Limb (tissue), 2 donors: Measurements from ENCODE around the gene TEFM.
A peak's percentile ranks its signal among the peaks of the same experiment; 100 is the strongest.
"Not testable (repeated sequence)": the region's sequence is repeated elsewhere in the genome, so short reads cannot be mapped to it uniquely, and the experiment has no call there.

ENCODE experiments used
- DNase-seq, 2 donors: peaks; one replicate each; pipeline ENCODE4 v3.0.0-alpha.2; 2016; ENCODE audit errors: extremely low spot score in 2 of 2

Gene TEFM

DNA sequence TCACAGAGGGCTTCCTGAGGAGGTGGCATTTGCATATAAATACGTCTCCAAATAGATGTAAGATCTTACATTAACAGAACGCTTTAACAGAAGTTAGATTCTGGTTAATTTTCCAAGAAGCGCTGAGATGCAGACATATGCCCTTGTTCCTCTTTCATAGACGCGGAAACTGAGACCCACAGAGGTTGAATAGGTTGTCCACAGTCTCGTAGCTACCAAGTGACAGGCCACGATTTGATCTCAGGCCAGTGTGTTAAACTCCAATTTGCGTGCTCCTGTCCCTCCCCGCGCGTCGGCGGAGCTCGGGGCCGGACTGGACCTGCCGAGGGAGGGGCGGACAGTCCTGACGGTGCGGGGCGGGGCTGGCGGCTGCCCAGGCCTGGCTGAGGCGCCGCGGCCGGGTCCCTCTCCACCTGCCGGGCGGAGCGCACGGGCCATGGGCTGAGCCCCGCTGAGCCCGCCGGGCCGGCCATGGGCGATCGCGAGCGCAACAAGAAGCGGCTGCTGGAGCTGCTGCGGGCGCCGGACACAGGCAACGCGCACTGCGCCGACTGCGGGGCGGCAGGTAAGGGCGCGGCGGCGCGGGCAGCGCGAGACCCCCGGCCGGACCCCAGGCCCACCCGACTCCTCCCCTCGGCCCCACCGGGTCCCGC is 15.6 kb upstream of the TEFM start, which contains the start of gene ADAP2:
ADAP2 (plus strand) TSS at position 402 of the 653 bp plus-strand sequence; CDS start at position 472, 70 bp downstream.
- peak; percentile 2 to 47 for DNase-seq

- no peak for DNase-seq
These were observed 14.9 kb upstream of the TEFM start for GRCh38 chr17:30920683-30921543.

DNA sequence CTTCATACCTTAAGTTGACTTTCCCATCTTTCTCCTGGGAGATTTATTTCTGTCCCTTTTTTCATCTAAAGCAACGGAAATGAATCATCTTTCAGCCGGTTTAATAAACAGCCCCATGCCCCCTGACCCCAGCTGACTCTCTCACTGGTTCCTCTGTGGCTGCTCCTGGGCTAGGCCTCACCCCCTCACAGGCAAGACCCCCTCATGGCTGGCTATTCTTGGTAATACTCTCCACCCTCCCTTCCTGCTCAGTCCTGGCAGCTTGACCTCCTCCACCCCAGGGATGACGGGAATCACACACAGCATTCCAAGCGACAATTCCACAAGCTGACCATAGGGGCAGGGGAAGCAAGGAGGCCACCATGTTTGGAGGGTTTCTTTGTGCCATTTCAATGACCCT is 14.2 kb upstream of the TEFM start:
- no peak for DNase-seq

- DNase-seq: no peak
These were observed 11.0 kb upstream of the TEFM start for GRCh38 chr17:30917050-30917449.

DNA sequence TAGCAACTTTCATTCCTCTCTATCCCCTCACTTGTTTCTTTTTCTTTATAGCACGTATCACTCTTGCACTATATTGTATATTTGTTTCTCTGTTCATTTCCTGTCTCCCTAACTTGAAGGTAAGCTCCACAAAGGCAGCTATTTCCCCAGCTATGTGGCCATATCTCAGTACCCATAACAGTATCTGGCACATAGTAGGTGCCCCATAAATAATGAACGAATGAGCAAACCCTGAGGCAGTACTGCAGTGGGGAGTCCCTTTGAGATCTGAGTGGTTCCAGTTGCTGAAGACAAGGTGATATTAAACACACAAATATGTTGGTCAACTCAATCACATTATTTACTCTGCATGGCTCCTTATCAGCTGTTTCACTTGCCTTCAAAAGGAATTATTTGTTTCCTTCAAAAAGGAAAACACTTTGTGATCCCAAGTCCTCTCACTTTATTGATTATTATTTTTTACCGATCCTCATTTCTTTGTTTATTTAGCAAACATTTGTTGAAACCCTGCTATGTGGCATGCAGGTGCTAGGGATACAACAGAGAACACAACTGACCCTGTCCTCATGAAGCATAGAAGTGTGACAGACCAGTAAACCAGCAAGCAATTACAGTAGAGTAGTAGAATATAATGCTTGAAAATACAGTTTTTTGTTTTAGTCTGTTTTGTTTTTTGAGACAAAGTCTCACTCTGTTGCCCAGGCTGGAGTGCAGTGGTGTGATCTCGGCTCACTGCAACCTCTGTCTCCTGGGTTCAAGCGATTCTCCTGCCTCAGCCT is 10.0 kb upstream of the TEFM start:
- DNase-seq: no peak

DNA sequence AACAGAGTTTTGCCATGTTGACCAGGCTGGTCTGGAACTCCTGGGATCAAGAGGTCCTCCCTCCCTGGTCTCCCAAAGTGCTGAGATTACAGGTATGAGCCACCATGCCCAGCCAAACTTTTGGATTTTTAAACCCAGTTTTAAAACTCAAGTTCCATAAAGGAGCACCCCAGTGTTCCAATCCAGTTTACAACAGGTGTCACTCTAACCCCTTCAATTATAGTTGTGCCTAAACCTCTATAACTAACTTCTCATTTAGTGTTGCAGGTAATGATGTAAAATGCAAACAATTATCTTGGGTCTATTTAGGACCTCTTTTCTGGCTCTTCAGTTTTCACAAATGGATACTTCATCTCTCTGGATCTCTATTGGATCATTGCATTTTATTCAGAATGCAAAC is 7.9 kb upstream of the TEFM start:
- no peak for DNase-seq

- DNase-seq: not testable (repeated sequence)
These were observed 4.1 kb upstream of the TEFM start for GRCh38 chr17:30910151-30910550.

DNA sequence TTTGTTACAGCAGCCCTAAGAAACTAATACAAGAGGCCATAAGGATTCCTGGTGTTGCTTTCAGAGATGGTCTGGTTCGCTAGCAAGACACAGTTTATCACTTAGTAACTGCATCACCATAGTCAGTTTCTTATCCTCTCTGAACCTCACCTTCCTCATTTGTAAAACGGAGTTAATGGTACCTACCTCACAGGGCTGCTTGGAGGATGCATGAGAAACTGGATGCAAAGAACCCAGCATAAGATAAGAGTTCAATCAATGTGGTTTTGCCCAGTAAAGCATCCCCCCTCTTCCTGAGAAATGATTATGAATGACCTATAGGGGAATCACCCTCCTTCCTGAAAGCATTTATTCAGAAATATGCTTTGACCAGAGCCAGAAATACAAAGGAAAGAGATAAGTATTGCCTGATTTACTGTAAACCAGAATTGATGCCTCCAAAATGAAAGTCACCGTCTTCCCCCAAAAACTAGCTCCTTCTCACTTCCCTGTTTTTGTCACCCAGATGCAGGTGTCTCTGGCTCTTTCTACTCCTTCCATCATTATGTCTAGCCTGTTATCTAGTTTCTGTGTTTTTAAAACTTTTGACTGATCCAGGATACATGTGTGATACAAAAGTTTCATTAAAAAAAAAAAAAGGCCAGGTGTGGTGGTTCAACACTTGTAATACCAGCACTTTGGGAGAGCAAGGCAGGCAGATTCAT is 2.8 kb upstream of the TEFM start:
- DNase-seq: no peak

- DNase-seq: no peak
These were observed 317 bp downstream of the TEFM start for GRCh38 chr17:30905742-30906100.

DNA sequence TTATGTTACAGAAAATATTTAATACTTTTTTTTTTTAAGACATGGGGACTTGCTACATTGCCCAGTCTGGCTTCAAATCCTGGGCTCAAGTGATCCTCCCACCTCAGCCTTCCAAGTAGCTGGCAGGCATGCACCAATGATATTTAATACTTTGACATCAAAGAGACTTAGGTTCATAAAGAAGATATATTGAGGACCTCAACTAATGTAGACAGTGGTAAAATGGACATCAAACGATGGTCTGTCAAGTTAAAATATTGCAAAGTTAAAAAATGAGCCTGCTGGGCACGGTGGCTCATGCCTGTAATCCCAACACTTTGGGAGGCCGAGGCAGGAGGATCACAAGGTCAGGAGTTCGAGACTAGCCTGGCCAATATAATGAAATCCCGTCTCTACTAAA is 8.7 kb downstream of the TEFM start:
- DNase-seq: no peak

- no peak for DNase-seq
These were observed 11.8 kb downstream of the TEFM start for GRCh38 chr17:30894236-30894635.

DNA sequence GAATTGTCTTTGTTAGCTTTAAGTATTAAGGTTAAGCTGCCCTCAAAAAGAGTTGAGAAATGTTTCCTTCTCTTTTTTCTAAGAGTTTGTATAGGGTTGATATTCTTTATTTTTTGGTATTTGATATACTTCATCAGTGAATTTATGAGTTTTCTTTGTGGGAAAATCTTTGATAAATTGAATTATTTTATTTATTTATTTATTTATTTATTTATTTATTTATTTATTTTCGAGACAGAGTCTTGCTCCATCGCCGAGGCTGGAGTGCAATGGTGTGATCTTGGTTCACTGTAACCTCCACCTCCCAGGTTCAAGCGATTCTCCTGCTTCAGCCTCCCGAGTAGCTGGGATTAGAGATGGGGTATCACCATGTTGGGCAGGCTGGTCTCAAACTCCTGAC is 19.9 kb downstream of the TEFM start:
- no peak for DNase-seq

- no peak for DNase-seq
These were observed 37.0 kb downstream of the TEFM start for GRCh38 chr17:30869005-30869404.

DNA sequence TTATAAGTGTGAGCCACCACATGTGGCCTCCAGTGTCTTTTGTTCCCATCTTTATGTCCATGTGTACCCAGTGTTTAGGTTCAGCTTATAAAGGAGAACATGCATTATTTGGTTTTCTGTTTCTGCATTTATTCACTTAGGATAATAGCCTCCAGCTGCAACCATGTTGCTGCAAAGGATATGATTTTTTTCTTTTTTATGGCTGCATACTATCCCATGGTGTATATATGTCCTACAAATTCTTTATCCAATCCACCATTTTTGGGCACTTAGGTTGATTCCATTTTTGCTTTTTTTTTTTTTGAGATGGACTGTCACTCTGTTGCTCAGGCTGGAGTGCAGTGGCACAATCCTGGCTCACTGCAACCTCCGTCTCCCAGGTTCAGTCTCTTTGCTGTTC is 41.4 kb downstream of the TEFM start:
- DNase-seq: no peak

- DNase-seq: no peak
These were observed 47.3 kb downstream of the TEFM start for GRCh38 chr17:30858556-30859250.

DNA sequence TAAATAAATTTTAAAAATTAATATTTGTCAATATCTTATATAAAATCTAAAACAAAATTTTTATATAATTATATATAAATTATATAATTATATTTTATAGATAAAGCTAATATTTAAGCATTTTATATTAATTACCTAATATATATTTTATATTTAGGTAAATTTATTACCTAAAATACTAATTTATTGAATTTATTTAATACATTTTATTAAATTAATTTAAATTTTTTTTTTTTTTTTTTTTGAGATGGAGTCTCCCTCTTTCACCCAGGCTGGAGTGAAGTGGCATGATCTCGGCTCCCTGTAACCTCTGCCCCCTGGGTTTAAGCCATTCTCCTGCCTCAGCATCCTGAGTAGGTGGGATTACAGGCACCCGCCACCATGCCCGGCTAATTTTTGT is 51.9 kb downstream of the TEFM start:
- no peak for DNase-seq
